GDM1 (cell line): ENCODE results near the gene DMBT1.

Experiments used
- DNase-seq: peaks from one replicate; lab custom pipeline; 2025; lab: John Stamatoyannopoulos, UW

Gene DMBT1

GRCh38 chr10:122671355-122671754 lies 110.8 kb downstream of the DMBT1 start:
- no peak for DNase-seq

GRCh38 chr10:122672655-122673054 lies 112.1 kb downstream of the DMBT1 start:
- DNase-seq = no peak

GRCh38 chr10:122673269-122673668 lies 112.7 kb downstream of the DMBT1 start:
- no peak for DNase-seq

GRCh38 chr10:122673731-122674130 lies 113.2 kb downstream of the DMBT1 start:
- DNase-seq = no peak

GRCh38 chr10:122674781-122675180 lies 114.2 kb downstream of the DMBT1 start:
- DNase-seq = no peak

- no peak for DNase-seq
These were observed 114.7 kb downstream of the DMBT1 start for GRCh38 chr10:122675278-122675677.

- no peak for DNase-seq
These were observed 117.7 kb downstream of the DMBT1 start for GRCh38 chr10:122678266-122678665.

- no peak for DNase-seq
These were observed 122.0 kb downstream of the DMBT1 start for GRCh38 chr10:122682522-122682921.

GRCh38 chr10:122688293-122688989 lies 127.9 kb downstream of the DMBT1 start:
- DNase-seq = no peak

GRCh38 chr10:122689146-122689820 lies 128.7 kb downstream of the DMBT1 start:
- DNase-seq = no peak

- DNase-seq = no peak
These were observed 132.2 kb downstream of the DMBT1 start for GRCh38 chr10:122692744-122693143.
